ENCODE results near the gene RBM25.
"Not testable (repeated sequence)": the region's sequence is repeated elsewhere in the genome, so short reads cannot be mapped to it uniquely, and the experiment has no call there.

RBM25 gene

DNA sequence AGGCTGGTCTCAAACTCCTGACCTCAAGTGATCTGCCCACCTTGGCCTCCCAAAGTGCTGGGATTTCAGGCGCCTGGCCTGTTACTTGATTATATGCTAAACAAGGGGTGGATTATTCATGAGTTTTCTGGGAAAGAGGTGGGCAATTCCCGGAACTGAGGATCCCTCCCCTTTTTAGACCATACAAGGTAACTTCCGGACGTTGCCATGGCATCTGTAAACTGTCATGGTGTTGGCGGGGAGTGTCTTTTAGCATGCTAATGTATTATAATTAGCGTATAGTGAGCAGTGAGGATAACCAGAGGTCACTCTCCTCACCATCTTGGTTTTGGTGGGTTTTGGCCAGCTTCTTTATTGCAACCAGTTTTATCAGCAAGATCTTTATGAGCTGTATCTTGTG, 111.5 kb downstream of the RBM25 start:
- not testable (repeated sequence) for H3K4me2 ChIP-seq (ENCODE audit: low read length, poor library complexity, severe bottlenecking); H2BK15ac ChIP-seq (ENCODE audit: low read depth, poor library complexity, severe bottlenecking); H3K9me3 ChIP-seq (ENCODE audit: control insufficient read depth, low read length); H3K79me1 ChIP-seq (replicated peaks; ENCODE audit: low read length, poor library complexity, severe bottlenecking); H3K9ac ChIP-seq (ENCODE audit: low read length); H3K14ac ChIP-seq (ENCODE audit: low read length in 2 of 2); H2BK12ac ChIP-seq (ENCODE audit: low read length in 2 of 2); H3K23ac ChIP-seq (ENCODE audit: low read length in 2 of 2); H2BK120ac ChIP-seq (ENCODE audit: low read depth, low read length); H3K4me3 ChIP-seq (ENCODE audit: insufficient read depth in 1 of 2, low read depth in 1 of 2, low read length in 2 of 2); DNase-seq; H4K8ac ChIP-seq (ENCODE audit: low read length); H4K91ac ChIP-seq (ENCODE audit: low read length); H3K27ac ChIP-seq (ENCODE audit: low read length, poor library complexity, severe bottlenecking); H2AK5ac ChIP-seq (ENCODE audit: low read length, severe bottlenecking); H3K4me1 ChIP-seq (ENCODE audit: control insufficient read depth, insufficient read depth, low read depth, low read length); H2AFZ ChIP-seq (ENCODE audit: low read depth, low read length); H3K27me3 ChIP-seq (ENCODE audit: control insufficient read depth in 1 of 2, insufficient read depth in 1 of 2, low read length in 2 of 2); H3K18ac ChIP-seq (ENCODE audit: low read depth in 1 of 2, low read length in 2 of 2); H2BK5ac ChIP-seq (ENCODE audit: low read depth, low read length, poor library complexity, severe bottlenecking); H3K4ac ChIP-seq (ENCODE audit: low read depth in 1 of 2, low read length in 2 of 2)
- whole genome bisulfite sequencing, result 93% methylated on average over 6 of the region's 6 CpGs
- peaks cover 29 to 84% of the 10 kb centered on the region in 2 experiments for H3K36me3 ChIP-seq (ENCODE audit: control insufficient read depth in 1 of 2, insufficient read depth in 2 of 2, low read depth in 1 of 2, low read length in 2 of 2)

DNA sequence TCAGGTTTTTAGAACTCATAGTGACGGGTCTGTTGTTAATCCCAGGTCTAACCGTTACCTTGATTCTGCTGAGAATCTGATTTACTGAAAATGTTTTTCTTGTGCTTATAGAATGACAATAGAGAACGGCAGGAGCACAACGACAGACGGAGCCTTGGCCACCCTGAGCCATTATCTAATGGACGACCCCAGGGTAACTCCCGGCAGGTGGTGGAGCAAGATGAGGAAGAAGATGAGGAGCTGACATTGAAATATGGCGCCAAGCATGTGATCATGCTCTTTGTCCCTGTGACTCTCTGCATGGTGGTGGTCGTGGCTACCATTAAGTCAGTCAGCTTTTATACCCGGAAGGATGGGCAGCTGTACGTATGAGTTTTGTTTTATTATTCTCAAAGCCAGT, 112.4 kb downstream of the RBM25 start:
- Histone ChIP-seq H3K27ac (ENCODE audit: low read length, poor library complexity, severe bottlenecking) (no peak overlapping the region), H3K4me3 (ENCODE audit: insufficient read depth in 1 of 2, low read depth in 1 of 2, low read length in 2 of 2) (no peak overlapping the region), H3K36me3 (ENCODE audit: control insufficient read depth in 1 of 2, insufficient read depth in 2 of 2, low read depth in 1 of 2, low read length in 2 of 2) (peaks cover 28 to 86% of the 10 kb centered on the region in 2 experiments), H2BK120ac (ENCODE audit: low read depth, low read length) (no peak overlapping the region), H3K23ac (ENCODE audit: low read length in 2 of 2) (no peak overlapping the region), H4K8ac (ENCODE audit: low read length) (no peak overlapping the region), H3K9ac (ENCODE audit: low read length) (no peak overlapping the region), H3K14ac (ENCODE audit: low read length in 2 of 2) (no peak overlapping the region), H3K27me3 (ENCODE audit: control insufficient read depth in 1 of 2, insufficient read depth in 1 of 2, low read length in 2 of 2) (no peaks in the 10 kb centered on the region), H3K18ac (ENCODE audit: low read depth in 1 of 2, low read length in 2 of 2) (no peak overlapping the region), H2AFZ (ENCODE audit: low read depth, low read length) (no peak overlapping the region), H2BK12ac (ENCODE audit: low read length in 2 of 2) (no peak overlapping the region), H3K4ac (ENCODE audit: low read depth in 1 of 2, low read length in 2 of 2) (no peak overlapping the region), H3K4me2 (ENCODE audit: low read length, poor library complexity, severe bottlenecking) (no peak overlapping the region), H4K91ac (ENCODE audit: low read length) (no peak overlapping the region), H3K79me1 (replicated peaks; ENCODE audit: low read length, poor library complexity, severe bottlenecking) (peaks cover 7% of the 10 kb centered on the region), H2BK5ac (ENCODE audit: low read depth, low read length, poor library complexity, severe bottlenecking) (no peak overlapping the region), H3K4me1 (ENCODE audit: control insufficient read depth, insufficient read depth, low read depth, low read length) (no peaks in the 10 kb centered on the region), H3K9me3 (ENCODE audit: control insufficient read depth, low read length) (no peaks in the 10 kb centered on the region), H2AK5ac (ENCODE audit: low read length, severe bottlenecking) (no peak overlapping the region), H2BK15ac (ENCODE audit: low read depth, poor library complexity, severe bottlenecking) (no peak overlapping the region)
- WGBS, result 97% methylated on average over 11 of the region's 11 CpGs
- DNase-seq, result no peak

DNA sequence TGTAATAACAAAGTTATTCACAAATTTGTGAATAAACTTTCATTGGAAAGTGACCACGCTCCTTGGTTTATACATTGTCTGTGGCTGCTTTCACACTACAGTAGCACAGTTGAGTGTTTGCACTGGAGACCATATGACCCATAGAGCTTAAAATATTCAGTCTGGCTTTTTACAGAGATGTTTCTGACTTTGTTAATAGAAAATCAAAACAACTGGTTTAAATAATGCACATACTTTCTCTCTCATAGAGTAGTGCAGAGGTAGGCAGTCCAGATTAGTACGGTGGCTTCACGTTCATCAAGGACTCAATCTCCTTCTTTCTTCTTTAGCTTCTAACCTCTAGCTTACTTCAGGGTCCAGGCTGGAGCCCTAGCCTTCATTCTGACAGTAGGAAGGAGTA, 114.2 kb downstream of the RBM25 start:
- no peak for DNase-seq

DNA sequence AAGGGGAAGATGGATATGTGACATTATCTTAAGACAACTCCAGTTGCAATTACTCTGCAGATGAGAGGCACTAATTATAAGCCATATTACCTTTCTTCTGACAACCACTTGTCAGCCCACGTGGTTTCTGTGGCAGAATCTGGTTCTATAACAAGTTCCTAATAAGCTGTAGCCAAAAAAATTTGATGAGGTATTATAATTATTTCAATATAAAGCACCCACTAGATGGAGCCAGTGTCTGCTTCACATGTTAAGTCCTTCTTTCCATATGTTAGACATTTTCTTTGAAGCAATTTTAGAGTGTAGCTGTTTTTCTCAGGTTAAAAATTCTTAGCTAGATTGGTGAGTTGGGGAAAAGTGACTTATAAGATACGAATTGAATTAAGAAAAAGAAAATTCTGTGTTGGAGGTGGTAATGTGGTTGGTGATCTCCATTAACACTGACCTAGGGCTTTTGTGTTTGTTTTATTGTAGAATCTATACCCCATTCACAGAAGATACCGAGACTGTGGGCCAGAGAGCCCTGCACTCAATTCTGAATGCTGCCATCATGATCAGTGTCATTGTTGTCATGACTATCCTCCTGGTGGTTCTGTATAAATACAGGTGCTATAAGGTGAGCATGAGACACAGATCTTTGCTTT, 114.9 kb downstream of the RBM25 start:
- H2AFZ ChIP-seq (ENCODE audit: low read depth, low read length), result no peak overlapping the region
- DNase-seq, result peak; percentile 57
- no peak overlapping the region for H2BK5ac ChIP-seq (ENCODE audit: low read depth, low read length, poor library complexity, severe bottlenecking)
- H3K27ac ChIP-seq (ENCODE audit: low read length, poor library complexity, severe bottlenecking), result no peak overlapping the region
- no peak overlapping the region for H3K4me2 ChIP-seq (ENCODE audit: low read length, poor library complexity, severe bottlenecking)
- H3K4me3 ChIP-seq (ENCODE audit: insufficient read depth in 1 of 2, low read depth in 1 of 2, low read length in 2 of 2), result no peak overlapping the region
- no peak overlapping the region for H3K9ac ChIP-seq (ENCODE audit: low read length)
- peaks cover 10% of the 10 kb centered on the region for H3K79me1 ChIP-seq (replicated peaks; ENCODE audit: low read length, poor library complexity, severe bottlenecking)
- no peak overlapping the region for H3K14ac ChIP-seq (ENCODE audit: low read length in 2 of 2)
- no peak overlapping the region for H2BK12ac ChIP-seq (ENCODE audit: low read length in 2 of 2)
- no peak overlapping the region for H2AK5ac ChIP-seq (ENCODE audit: low read length, severe bottlenecking)
- no peak overlapping the region for H3K23ac ChIP-seq (ENCODE audit: low read length in 2 of 2)
- H3K4ac ChIP-seq (ENCODE audit: low read depth in 1 of 2, low read length in 2 of 2), result no peak overlapping the region
- peaks cover 1% of the 10 kb centered on the region for H3K4me1 ChIP-seq (ENCODE audit: control insufficient read depth, insufficient read depth, low read depth, low read length)
- H3K27me3 ChIP-seq (ENCODE audit: control insufficient read depth in 1 of 2, insufficient read depth in 1 of 2, low read length in 2 of 2), result no peaks in the 10 kb centered on the region
- no peak overlapping the region for H4K91ac ChIP-seq (ENCODE audit: low read length)
- H3K9me3 ChIP-seq (ENCODE audit: control insufficient read depth, low read length), result no peaks in the 10 kb centered on the region
- no peak overlapping the region for H2BK15ac ChIP-seq (ENCODE audit: low read depth, poor library complexity, severe bottlenecking)
- no peak overlapping the region for H2BK120ac ChIP-seq (ENCODE audit: low read depth, low read length)
- WGBS, result 79% methylated on average over 2 of the region's 3 CpGs
- no peak overlapping the region for H3K18ac ChIP-seq (ENCODE audit: low read depth in 1 of 2, low read length in 2 of 2)
- H4K8ac ChIP-seq (ENCODE audit: low read length), result no peak overlapping the region
- peaks cover 28 to 76% of the 10 kb centered on the region in 2 experiments for H3K36me3 ChIP-seq (ENCODE audit: control insufficient read depth in 1 of 2, insufficient read depth in 2 of 2, low read depth in 1 of 2, low read length in 2 of 2)

More for the DNA sequence above, 114.2 kb downstream of the RBM25 start:
- no peak overlapping the region for H3K18ac ChIP-seq (ENCODE audit: low read depth in 1 of 2, low read length in 2 of 2)
- H2BK120ac ChIP-seq (ENCODE audit: low read depth, low read length), result no peak overlapping the region
- no peak overlapping the region for H3K4ac ChIP-seq (ENCODE audit: low read depth in 1 of 2, low read length in 2 of 2)
- H4K91ac ChIP-seq (ENCODE audit: low read length), result no peak overlapping the region
- H2BK12ac ChIP-seq (ENCODE audit: low read length in 2 of 2), result no peak overlapping the region
- no peak overlapping the region for H3K9ac ChIP-seq (ENCODE audit: low read length)
- no peaks in the 10 kb centered on the region for H3K27me3 ChIP-seq (ENCODE audit: control insufficient read depth in 1 of 2, insufficient read depth in 1 of 2, low read length in 2 of 2)
- H3K79me1 ChIP-seq (replicated peaks; ENCODE audit: low read length, poor library complexity, severe bottlenecking), result peaks cover 10% of the 10 kb centered on the region
- no peak overlapping the region for H3K23ac ChIP-seq (ENCODE audit: low read length in 2 of 2)
- no peak overlapping the region for H3K4me3 ChIP-seq (ENCODE audit: insufficient read depth in 1 of 2, low read depth in 1 of 2, low read length in 2 of 2)
- H2BK5ac ChIP-seq (ENCODE audit: low read depth, low read length, poor library complexity, severe bottlenecking), result no peak overlapping the region
- 100% methylated on average over 1 of the region's 3 CpGs for WGBS
- no peak overlapping the region for H2AK5ac ChIP-seq (ENCODE audit: low read length, severe bottlenecking)
- H4K8ac ChIP-seq (ENCODE audit: low read length), result no peak overlapping the region
- no peak overlapping the region for H2BK15ac ChIP-seq (ENCODE audit: low read depth, poor library complexity, severe bottlenecking)
- H2AFZ ChIP-seq (ENCODE audit: low read depth, low read length), result no peak overlapping the region
- no peak overlapping the region for H3K14ac ChIP-seq (ENCODE audit: low read length in 2 of 2)
- no peak overlapping the region for H3K4me2 ChIP-seq (ENCODE audit: low read length, poor library complexity, severe bottlenecking)
- peaks cover 28 to 77% of the 10 kb centered on the region in 2 experiments for H3K36me3 ChIP-seq (ENCODE audit: control insufficient read depth in 1 of 2, insufficient read depth in 2 of 2, low read depth in 1 of 2, low read length in 2 of 2)
- peaks cover 1% of the 10 kb centered on the region for H3K4me1 ChIP-seq (ENCODE audit: control insufficient read depth, insufficient read depth, low read depth, low read length)
- H3K27ac ChIP-seq (ENCODE audit: low read length, poor library complexity, severe bottlenecking), result no peak overlapping the region
- H3K9me3 ChIP-seq (ENCODE audit: control insufficient read depth, low read length), result no peaks in the 10 kb centered on the region

Measured in mesenchymal stem cell (in vitro differentiated cells and primary cell).